ENCODE data around the gene C16orf74.

C16orf74 gene

DNA sequence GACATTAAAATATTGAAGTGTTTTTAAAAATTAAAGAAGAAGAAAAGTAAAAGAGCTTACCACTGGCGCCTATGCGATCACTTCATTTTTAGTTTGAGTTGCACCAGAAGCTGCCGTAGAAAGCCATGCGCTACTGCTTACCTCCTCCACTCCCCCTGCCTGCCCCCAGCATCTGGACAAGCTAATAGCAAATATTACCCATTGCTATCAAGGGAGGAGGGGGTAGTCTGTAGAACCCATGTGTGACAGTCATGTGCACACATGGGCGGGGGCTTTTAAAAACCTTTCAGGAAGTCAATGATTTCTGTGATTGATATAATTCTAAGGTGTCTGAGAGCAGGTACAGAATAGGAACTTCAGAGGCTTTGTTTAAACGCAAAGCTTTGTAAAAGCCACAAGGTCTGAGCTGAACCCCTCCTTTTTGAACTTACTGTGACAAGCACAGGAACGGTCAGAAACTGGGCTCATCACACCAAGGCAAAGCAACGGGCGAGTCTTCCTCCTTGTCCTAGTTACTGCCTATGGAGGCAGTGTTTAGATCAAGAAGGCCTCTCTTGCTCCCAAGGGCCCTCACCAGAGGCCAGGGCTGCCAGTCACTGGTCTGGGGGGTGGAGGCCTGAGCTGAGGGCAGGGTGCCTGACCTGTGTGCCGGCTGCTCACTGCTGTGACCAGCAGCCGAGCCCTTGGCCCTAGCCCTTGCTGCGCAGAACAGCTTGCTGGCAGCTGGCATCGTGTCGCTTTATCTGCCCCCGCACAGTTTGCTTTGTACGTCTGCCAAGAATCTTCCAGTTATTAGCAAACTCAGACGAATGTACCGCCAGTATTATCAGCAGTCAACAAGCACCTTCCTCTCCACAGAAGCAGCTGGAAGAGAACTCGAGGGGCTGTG is 77.1 kb downstream of the C16orf74 start:
- DNase-seq (ENCODE audit: low read depth) = no peak

GRCh38 chr16:85670840-85671239 is 80.1 kb downstream of the C16orf74 start:
- no peak for DNase-seq (ENCODE audit: low read depth)

GRCh38 chr16:85668676-85669424 is 82.0 kb downstream of the C16orf74 start:
- no peak for DNase-seq (ENCODE audit: low read depth)

GRCh38 chr16:85667841-85668413 is 83.0 kb downstream of the C16orf74 start:
- DNase-seq (ENCODE audit: low read depth) = no peak

- no peak for DNase-seq (ENCODE audit: low read depth)
Measured at GRCh38 chr16:85667261-85667660, 83.6 kb downstream of the C16orf74 start.

GRCh38 chr16:85665929-85666328 is 85.0 kb downstream of the C16orf74 start:
- no peak for DNase-seq (ENCODE audit: low read depth)

GRCh38 chr16:85665373-85665740 is 85.5 kb downstream of the C16orf74 start:
- DNase-seq (ENCODE audit: low read depth) = no peak

DNA sequence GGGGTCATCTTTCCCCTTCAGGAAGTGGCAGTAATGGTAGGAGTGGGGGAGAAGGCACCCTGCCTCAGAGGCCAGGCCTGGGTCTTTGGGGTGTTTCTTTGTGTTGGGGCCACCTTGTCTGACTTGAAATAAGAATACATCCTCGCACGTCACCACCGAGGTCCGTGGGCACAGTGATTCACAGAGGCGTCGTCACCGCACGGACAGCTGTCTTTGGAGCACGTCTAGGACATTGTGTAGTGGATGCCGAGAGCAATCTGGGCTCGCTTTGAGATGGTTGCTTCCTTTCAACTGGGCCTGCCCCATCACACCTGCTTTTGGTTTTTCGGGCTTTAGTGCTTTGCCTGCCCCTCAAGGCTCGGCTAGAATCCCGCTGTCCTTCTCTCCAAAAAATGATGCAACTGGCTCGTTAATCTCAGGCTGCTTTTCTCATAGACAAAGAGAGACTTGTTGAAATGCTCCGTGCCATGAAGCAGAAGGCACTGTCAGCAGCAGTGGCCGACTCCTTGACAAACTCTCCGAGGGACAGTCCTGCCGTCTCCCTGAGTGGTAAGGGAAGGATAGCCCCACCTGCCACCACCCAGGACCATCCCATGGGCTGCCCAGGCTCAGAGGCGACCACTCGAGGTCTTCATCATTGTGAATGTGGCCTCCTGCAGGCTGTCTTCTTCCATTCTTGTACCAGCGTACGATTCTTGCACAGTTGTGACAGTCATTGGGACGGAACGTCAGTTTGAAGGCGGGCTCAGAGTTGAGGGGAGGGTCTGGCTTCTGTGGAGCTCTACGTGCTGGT is 86.1 kb downstream of the C16orf74 start:
- DNase-seq (ENCODE audit: low read depth) = no peak

- no peak for DNase-seq (ENCODE audit: low read depth)
Measured at GRCh38 chr16:85663891-85664321, 87.0 kb downstream of the C16orf74 start.

GRCh38 chr16:85662976-85663830 is 87.7 kb downstream of the C16orf74 start:
- DNase-seq (ENCODE audit: low read depth) = no peak

DNA sequence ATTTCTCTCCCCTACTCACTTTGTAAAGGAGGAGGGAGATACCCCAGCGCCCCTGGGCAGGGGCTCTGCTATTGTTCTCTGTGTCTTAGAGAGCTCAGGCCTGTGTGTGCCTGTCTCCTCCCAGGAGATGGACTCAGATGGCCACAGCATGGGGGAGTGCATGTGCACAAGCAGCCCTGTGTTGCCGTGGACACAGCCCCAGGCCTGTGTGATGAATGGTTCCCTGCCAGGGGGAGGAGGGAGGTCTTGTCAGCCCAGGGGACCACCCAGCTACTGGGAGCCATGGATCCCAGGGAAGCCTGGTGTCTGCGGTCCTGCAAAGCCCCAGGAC is 88.4 kb downstream of the C16orf74 start:
- DNase-seq (ENCODE audit: low read depth) = no peak

DNA sequence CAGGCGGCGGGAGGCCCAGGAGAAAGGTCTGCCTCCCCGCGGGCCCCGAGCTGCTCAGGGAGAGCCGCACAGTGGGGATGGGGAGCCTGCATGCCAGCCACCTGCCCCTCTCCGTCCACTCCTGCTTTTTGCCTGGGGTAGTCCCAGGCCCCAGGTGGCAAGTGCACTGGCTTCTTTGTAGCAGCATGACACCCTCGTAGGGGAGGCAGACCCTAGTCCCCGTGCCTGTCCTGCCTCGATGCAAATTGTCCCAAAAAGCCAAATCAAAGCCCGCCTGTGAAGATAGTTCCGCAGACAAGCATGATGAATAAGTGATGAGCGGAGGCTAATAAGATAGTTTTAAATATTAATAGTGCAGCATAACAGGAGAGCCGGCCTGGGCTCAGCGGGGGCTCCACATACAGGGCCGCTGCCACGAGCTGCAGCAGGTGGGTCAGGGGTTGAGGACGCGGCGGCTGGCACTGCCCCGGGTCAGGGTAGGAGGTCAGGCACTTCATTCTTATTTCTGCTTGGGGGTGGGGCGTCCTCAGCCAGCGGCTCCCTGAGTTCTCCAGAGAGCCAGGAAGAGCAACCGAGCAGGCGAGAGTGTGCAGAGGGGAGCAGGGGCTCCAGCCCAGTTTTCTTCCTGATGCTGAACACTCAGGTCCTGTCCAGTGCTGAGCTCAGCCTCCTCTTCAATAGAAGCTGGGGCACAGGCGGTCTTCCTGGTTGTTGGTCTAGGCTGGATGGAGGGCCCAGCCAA is 89.0 kb downstream of the C16orf74 start:
- no peak for DNase-seq (ENCODE audit: low read depth)

- DNase-seq (ENCODE audit: low read depth) = no peak
Measured at GRCh38 chr16:85660843-85661739, 89.8 kb downstream of the C16orf74 start.

GRCh38 chr16:85659805-85660511 is 90.9 kb downstream of the C16orf74 start:
- DNase-seq (ENCODE audit: low read depth) = peak; percentile 74

DNA sequence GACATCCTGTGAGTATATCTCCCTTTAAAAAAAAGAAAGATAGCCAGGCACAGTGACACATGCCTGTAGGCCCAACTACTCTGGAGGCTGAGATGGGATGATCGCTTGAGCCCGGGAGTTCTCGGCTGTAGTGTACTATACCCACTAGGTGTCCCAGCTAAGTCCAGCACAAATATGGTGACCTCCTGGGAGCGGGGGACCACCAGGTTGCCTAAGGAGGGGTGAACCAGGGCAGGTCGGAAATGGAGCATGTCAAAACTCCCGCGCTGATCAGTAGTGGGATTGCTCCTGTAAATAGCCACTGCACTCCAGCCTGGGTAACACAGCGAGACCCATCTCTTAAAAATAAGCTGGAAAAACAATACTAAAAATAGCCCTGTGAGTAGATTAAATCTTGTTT is 91.6 kb downstream of the C16orf74 start:
- no peak for DNase-seq (ENCODE audit: low read depth)

- DNase-seq (ENCODE audit: low read depth) = no peak
Measured at GRCh38 chr16:85658504-85659326, 92.2 kb downstream of the C16orf74 start.

- DNase-seq (ENCODE audit: low read depth) = no peak
Measured at GRCh38 chr16:85657996-85658395, 92.9 kb downstream of the C16orf74 start.

Measured in activated T-cell treated with anti-CD3 and anti-CD28 coated beads for 48 hours (primary cell).